ENCODE results near the gene HAP1. TPM values are rescaled to one million over a fixed set of nuclear protein-coding genes. Genes with fewer than 3 reads are reported as not detected.
"Not testable (repeated sequence)": the region's sequence is repeated elsewhere in the genome, so short reads cannot be mapped to it uniquely, and the experiment has no call there.

Gene HAP1
- total and polyA plus RNA-seq, 2 of the 8 experiments (the other 6 are each of a cell fraction or from before 2014, with no cell fraction given), result 2.3 to 3.6 TPM

DNA sequence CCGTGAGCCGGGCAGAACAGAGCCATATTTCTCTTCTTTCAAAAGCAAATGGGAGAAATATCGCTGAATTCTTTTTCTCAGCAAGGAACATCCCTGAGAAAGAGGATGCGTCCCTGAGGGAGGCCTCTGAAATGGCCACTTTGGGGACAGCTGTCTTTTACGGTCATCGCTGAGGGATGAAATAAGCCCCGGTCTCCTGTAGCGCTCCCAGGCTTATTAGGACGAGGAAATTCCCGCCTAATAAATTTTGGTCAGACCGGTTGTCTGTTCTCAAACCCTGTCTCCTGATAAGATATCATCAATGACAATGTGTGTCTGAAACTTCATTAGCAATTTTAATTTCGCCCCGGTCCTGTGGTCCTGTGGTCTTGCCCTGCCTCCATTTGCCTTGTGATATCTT is 48.7 kb downstream of the HAP1 start:
- WGBS, 2 experiments (ENCODE audit: extremely low coverage in 1 of 2, insufficient coverage in 1 of 2, insufficient read length in 1 of 2, insufficient replicate concordance in 2 of 2, low coverage in 1 of 2, low lambda C conversion rate in 2 of 2, missing lambda C conversion rate in 1 of 2), result 90% methylated on average over 13 of the region's 13 CpGs; no CpG with 5 or more reads in 1 of the 2 experiments
- H4K20me1 ChIP-seq (replicated peaks in 1 of 2; ENCODE audit: control insufficient read depth in 1 of 2, insufficient read depth in 2 of 2, low read length in 2 of 2); DNase-seq (ENCODE audit: low read depth in 1 of 2, low spot score in 2 of 2); H3K56ac ChIP-seq (replicated peaks; ENCODE audit: insufficient read length, low read depth, low read length); H2BK120ac ChIP-seq (replicated peaks; ENCODE audit: low read depth, low read length); H3K23ac ChIP-seq (ENCODE audit: insufficient read length); H3K27ac ChIP-seq (ENCODE audit: low read depth, low read length); H3K4me1 ChIP-seq (replicated peaks in 1 of 4; ENCODE audit: control insufficient read depth in 3 of 4, insufficient read depth in 4 of 4, low read length in 3 of 4); H4K91ac ChIP-seq (replicated peaks; ENCODE audit: insufficient read length, low read length); H3K4ac ChIP-seq (replicated peaks; ENCODE audit: insufficient read length, low read depth, low read length); H3K4me3 ChIP-seq (ENCODE audit: extremely low read depth in 1 of 4, insufficient read depth in 2 of 4, low read depth in 3 of 4, low read length in 4 of 4); H4K5ac ChIP-seq (ENCODE audit: insufficient read length, low read depth, low read length); H3K14ac ChIP-seq (ENCODE audit: insufficient read length); H3K4me2 ChIP-seq (ENCODE audit: insufficient read depth in 1 of 2, low read depth in 2 of 2, low read length in 2 of 2); H2BK12ac ChIP-seq (ENCODE audit: low read depth, low read length); H3K9ac ChIP-seq (replicated peaks in 1 of 4; ENCODE audit: extremely low read depth in 1 of 4, low read depth in 3 of 4, low read length in 3 of 4); FAIRE-seq; H3K27me3 ChIP-seq (replicated peaks in 1 of 4; ENCODE audit: control insufficient read depth in 3 of 4, extremely low read depth in 1 of 4, insufficient read depth in 3 of 4, low read length in 3 of 4); H2AK5ac ChIP-seq (ENCODE audit: low read depth, low read length); H2BK20ac ChIP-seq (ENCODE audit: low read length); H3K18ac ChIP-seq (ENCODE audit: extremely low read depth, low read length); H4K8ac ChIP-seq (ENCODE audit: extremely low read depth, insufficient read depth, low read length); H2AFZ ChIP-seq (ENCODE audit: low read length); H2BK15ac ChIP-seq (ENCODE audit: low read length); H3K23me2 ChIP-seq (ENCODE audit: low read depth, low read length); H2BK5ac ChIP-seq (ENCODE audit: low read depth, low read length); H3K9me3 ChIP-seq (ENCODE audit: insufficient read depth in 2 of 2, low read depth in 1 of 2, low read length in 1 of 2); H3K79me1 ChIP-seq (ENCODE audit: low read depth, low read length): not testable (repeated sequence)
- H3K36me3 ChIP-seq (ENCODE audit: control insufficient read depth in 2 of 4, insufficient read depth in 4 of 4, low read length in 3 of 4), result peaks cover 10 to 14% (median 12%) of the 10 kb centered on the region in 4 experiments
- CTCF ChIA-PET (ENCODE audit: partially characterized antibody), result interaction anchor here (1.1 to 1.7 kb wide), 3 partner anchors 10 to 18 kb away, joined by 4 to 7 read pairs (median 6); no protein-coding TSS in a partner anchor
- POLR2A ChIA-PET (ENCODE audit: partially characterized antibody), result interaction anchor here (0.8 to 2.2 kb wide), 2 partner anchors 10 to 158 kb away, joined by 3 to 6 read pairs; partner anchors contain the start of gene KRT19
- H3K79me2 ChIP-seq (ENCODE audit: control insufficient read depth in 1 of 2, insufficient read depth in 2 of 2, low read length in 2 of 2), result peaks cover 0 to 13% of the 10 kb centered on the region in 2 experiments; a peak in 3 of 4 replicates

Data from H1 (cell line).